Gastroesophageal sphincter (tissue), 4 donors: ENCODE measurements around the gene CATSPERE. TPM values are rescaled to one million over a fixed set of nuclear protein-coding genes. Genes with fewer than 3 reads are reported as not detected.

Source experiments
- ATAC-seq: fragments of 150-250 bp; one replicate; pipeline ENCODE4 v1.9.1; 2016; ENCODE audit warnings: mild to moderate bottlenecking, moderate library complexity
- H3K27ac ChIP-seq, 4 donors: fragments of 200-600 bp; sonication (generic) in 3 of 4; 1 replicate in 3 of 4; 2 replicates in 1 of 4; pipeline ENCODE4 v1.5.1; 2016 to 2019
- H3K27me3 ChIP-seq: fragments of 200-600 bp; sonication (generic); one replicate; pipeline ENCODE4 v1.5.1; 2019
- H3K36me3 ChIP-seq, 2 donors: fragments of 200-600 bp; sonication (generic); one replicate each; pipeline ENCODE4 v1.5.1; 2019; ENCODE audit warnings: control low read depth in 1 of 2
- H3K4me1 ChIP-seq, 3 donors: fragments of 200-600 bp; sonication (generic); 1 replicate in 2 of 3; 2 replicates in 1 of 3; pipeline ENCODE4 v1.5.1; 2016 to 2019; ENCODE audit warnings: control low read depth in 2 of 3
- H3K4me3 ChIP-seq, 2 donors: fragments of 200-600 bp; sonication (generic); one replicate each; pipeline ENCODE4 v1.5.1; 2019; ENCODE audit warnings: mild to moderate bottlenecking in 1 of 2, moderate library complexity in 1 of 2
- H3K9me3 ChIP-seq, 3 donors: fragments of 200-600 bp; sonication (generic); one replicate each; pipeline ENCODE4 v1.5.1; 2017 to 2019; ENCODE audit warnings: control low read depth in 2 of 3
- CTCF ChIP-seq, 4 experiments: fragments of 200-600 bp in 2 of 4; fragments of 450-650 bp in 2 of 4; sonication (generic) in 1 of 4; IDR thresholded peaks; one replicate each; pipeline ENCODE4 v1.5.1; 2017 to 2019; ENCODE audit warnings: antibody characterized with exemption in 4 of 4, mild to moderate bottlenecking in 2 of 4, moderate library complexity in 2 of 4
- EP300 ChIP-seq: sonication (generic); formaldehyde crosslinking; IDR thresholded peaks from one replicate; pipeline ENCODE4 v1.6.1; 2017; ENCODE audit warnings: antibody characterized with exemption, mild to moderate bottlenecking
- POLR2A ChIP-seq, 2 donors: fragments of 450-650 bp; IDR thresholded peaks; one replicate each; pipeline ENCODE4 v1.6.1; 2017; ENCODE audit warnings: antibody characterized with exemption in 2 of 2, mild to moderate bottlenecking in 2 of 2, moderate library complexity in 1 of 2
- POLR2AphosphoS5 ChIP-seq: sonication (generic); formaldehyde crosslinking; IDR thresholded peaks from one replicate; pipeline ENCODE4 v1.6.1; 2017; ENCODE audit warnings: antibody characterized with exemption
- WGBS, 2 donors: methylation state at CpG; one replicate each; pipeline ENCODE4 v1.1.5; 2018; ENCODE audit warnings: low coverage in 1 of 2; 5-methylcytosine and 5-hydroxymethylcytosine counted together
- total RNA-seq, 4 donors: library from RNA; depleted of rRNA; stranded (reverse); fragments of >200 nt; gene quantifications; one replicate each; pipeline ENCODE4 v1.1.0, GENCODE V29; 2016

Gene CATSPERE
- total RNA-seq, 4 donors from 2014 or later = 1.2 to 2.7 (median 2.3) TPM

DNA sequence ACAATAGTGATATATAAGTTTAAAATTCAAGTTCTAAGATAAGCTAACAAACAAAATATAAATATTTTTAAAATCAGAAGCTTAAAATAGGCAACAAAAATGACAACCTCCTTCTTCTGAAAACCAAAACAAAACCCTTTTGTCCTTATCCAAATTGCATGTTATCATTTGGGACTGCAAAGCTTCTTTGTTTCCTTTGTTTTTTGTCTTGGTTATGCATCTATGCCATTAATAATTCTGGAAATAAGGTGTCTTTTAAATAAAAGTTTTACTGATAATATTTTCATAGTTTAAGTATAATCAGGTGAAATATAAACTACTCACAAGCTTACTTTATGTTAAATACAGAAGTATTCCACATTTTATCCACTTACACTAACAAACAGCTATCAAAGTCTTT lies 29.9 kb upstream of the CATSPERE start:
- no peak overlapping the region for H3K27ac ChIP-seq
- H3K9me3 ChIP-seq = no peaks in the 10 kb centered on the region
- H3K36me3 ChIP-seq = peaks cover 0 to 50% of the 10 kb centered on the region in 2 donors
- H3K4me1 ChIP-seq = peaks cover 0 to 9% (median 0%) of the 10 kb centered on the region in 3 donors
- TF ChIP-seq CTCF (IDR thresholded peaks at IDR 0.05) = no peak
- TF ChIP-seq POLR2AphosphoS5 = no peak
- TF ChIP-seq EP300 = no peak
- TF ChIP-seq POLR2A (IDR thresholded peaks at IDR 0.05) = no peak
- H3K27me3 ChIP-seq = no peaks in the 10 kb centered on the region
- no peak for ATAC-seq
- H3K4me3 ChIP-seq = no peak overlapping the region

DNA sequence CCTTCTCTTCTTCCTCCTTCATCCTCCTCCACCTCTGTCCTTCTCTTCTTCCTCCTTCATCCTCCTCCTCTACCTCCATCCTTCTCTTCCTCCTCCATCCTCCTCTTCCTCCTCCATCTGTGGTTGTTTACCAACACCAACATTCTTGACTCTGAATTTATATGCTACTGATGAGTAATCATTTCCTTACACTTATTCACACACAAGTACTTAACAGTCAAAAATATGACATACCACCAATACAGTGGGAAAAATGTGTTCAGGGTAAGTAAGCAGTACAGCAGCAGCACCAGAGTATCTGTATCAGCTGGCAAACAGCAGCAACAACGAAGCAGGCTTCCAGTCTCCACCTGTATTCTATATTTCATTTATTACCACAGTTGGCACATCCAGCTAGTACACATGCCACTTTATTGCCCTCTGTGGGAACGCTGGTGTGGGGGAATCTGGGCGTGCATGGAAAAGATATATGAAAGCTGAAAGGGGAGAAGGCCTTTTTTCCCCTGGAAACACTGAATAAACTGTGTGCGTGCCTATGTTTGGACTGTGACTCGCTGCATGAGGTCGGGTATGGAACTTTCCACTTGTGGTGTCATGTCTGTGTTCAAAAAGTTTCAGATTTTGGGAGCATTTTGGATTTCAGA lies 25.4 kb upstream of the CATSPERE start:
- Histone ChIP-seq H3K36me3 (peaks cover 0 to 42% of the 10 kb centered on the region in 2 donors), H3K4me3 (no peak overlapping the region), H3K27me3 (no peaks in the 10 kb centered on the region), H3K9me3 (no peaks in the 10 kb centered on the region), H3K27ac (peak overlapping the region in 2 of 4 donors; percentile 4 to 15), H3K4me1 (peaks cover 5 to 50% (median 15%) of the 10 kb centered on the region in 3 donors)
- no peak for TF ChIP-seq POLR2A (IDR thresholded peaks at IDR 0.05)
- TF ChIP-seq EP300 = no peak
- no peak for TF ChIP-seq POLR2AphosphoS5
- no peak for TF ChIP-seq CTCF (IDR thresholded peaks at IDR 0.05)
- WGBS, 2 donors = 50 to 56% methylated on average over 5 to 6 of the region's 6 CpGs
- ATAC-seq = no peak

- WGBS, 2 donors = 45 to 66% methylated on average over 5 to 7 of the region's 7 CpGs
- no peak for TF ChIP-seq EP300
- TF ChIP-seq POLR2AphosphoS5 = no peak
- no peak for TF ChIP-seq POLR2A (IDR thresholded peaks at IDR 0.05)
- TF ChIP-seq CTCF (IDR thresholded peaks at IDR 0.05) = no peak
- H3K4me1 ChIP-seq = peaks cover 5 to 50% (median 15%) of the 10 kb centered on the region in 3 donors
- H3K27me3 ChIP-seq = no peaks in the 10 kb centered on the region
- no peak overlapping the region for H3K4me3 ChIP-seq
- no peak for ATAC-seq
- peaks cover 0 to 34% of the 10 kb centered on the region in 2 donors for H3K36me3 ChIP-seq
- peak overlapping the region in 3 of 4 donors; percentile 4 to 23 (median 15) for H3K27ac ChIP-seq
- no peaks in the 10 kb centered on the region for H3K9me3 ChIP-seq
Measured at GRCh38 chr1:244436336-244437085, 24.6 kb upstream of the CATSPERE start.

DNA sequence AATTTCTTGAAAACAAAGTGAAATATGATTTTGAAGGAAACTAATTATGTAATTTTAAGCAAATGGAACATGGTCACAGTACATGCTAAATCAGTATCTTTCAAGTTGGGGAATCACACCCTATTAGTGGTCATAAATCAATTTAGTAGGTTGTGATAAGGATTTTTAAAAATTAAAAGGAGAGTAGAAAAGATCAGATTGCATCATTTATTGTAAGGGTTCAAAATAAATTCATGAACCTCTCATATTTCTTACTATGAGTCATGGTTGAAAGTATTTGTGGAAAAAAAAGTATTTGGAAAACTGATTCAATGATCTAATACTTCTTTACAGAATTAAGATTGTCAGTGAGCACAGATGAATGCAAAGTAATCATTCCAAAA lies 24.0 kb upstream of the CATSPERE start:
- no peak for ATAC-seq
- H3K27me3 ChIP-seq = no peaks in the 10 kb centered on the region
- peaks cover 5 to 51% (median 15%) of the 10 kb centered on the region in 3 donors for H3K4me1 ChIP-seq
- peaks cover 0 to 29% of the 10 kb centered on the region in 2 donors for H3K36me3 ChIP-seq
- H3K9me3 ChIP-seq = no peaks in the 10 kb centered on the region
- TF ChIP-seq EP300 (no peak), POLR2AphosphoS5 (no peak), CTCF (IDR thresholded peaks at IDR 0.05) (no peak), POLR2A (IDR thresholded peaks at IDR 0.05) (no peak)
- no peak overlapping the region for H3K27ac ChIP-seq
- no peak overlapping the region for H3K4me3 ChIP-seq
